Left lobe of liver (tissue), 2 donors: ENCODE results near the gene PNPLA8. TPM values are rescaled to one million over a fixed set of nuclear protein-coding genes. Genes with fewer than 3 reads are reported as not detected.
A peak's percentile ranks its signal among the peaks of the same experiment; 100 is the strongest.
"Not testable (repeated sequence)": the region's sequence is repeated elsewhere in the genome, so short reads cannot be mapped to it uniquely, and the experiment has no call there.

Experiments
- ATAC-seq: fragments of 200-7000 bp; cut with Tn5 transposase; one replicate; pipeline ENCODE4 v1.9.1; 2020; ENCODE audit warnings: mild to moderate bottlenecking, moderate library complexity
- DNase-seq: peaks from one replicate; pipeline ENCODE4 v3.0.0-alpha.2; 2020; ENCODE audit warnings: low spot score
- total RNA-seq: library from RNA; stranded (reverse); gene quantifications from one replicate; pipeline ENCODE4 v1.2.1, GENCODE V29; 2021
- donor health status: DM: no; HTN: no; CAD: no; lungs with moderate emphysema.
- donor health status: DM: no; HTN: yes; CAD: no.

PNPLA8 gene, protein sequence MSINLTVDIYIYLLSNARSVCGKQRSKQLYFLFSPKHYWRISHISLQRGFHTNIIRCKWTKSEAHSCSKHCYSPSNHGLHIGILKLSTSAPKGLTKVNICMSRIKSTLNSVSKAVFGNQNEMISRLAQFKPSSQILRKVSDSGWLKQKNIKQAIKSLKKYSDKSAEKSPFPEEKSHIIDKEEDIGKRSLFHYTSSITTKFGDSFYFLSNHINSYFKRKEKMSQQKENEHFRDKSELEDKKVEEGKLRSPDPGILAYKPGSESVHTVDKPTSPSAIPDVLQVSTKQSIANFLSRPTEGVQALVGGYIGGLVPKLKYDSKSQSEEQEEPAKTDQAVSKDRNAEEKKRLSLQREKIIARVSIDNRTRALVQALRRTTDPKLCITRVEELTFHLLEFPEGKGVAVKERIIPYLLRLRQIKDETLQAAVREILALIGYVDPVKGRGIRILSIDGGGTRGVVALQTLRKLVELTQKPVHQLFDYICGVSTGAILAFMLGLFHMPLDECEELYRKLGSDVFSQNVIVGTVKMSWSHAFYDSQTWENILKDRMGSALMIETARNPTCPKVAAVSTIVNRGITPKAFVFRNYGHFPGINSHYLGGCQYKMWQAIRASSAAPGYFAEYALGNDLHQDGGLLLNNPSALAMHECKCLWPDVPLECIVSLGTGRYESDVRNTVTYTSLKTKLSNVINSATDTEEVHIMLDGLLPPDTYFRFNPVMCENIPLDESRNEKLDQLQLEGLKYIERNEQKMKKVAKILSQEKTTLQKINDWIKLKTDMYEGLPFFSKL
- 12.9 TPM for total RNA-seq

DNA sequence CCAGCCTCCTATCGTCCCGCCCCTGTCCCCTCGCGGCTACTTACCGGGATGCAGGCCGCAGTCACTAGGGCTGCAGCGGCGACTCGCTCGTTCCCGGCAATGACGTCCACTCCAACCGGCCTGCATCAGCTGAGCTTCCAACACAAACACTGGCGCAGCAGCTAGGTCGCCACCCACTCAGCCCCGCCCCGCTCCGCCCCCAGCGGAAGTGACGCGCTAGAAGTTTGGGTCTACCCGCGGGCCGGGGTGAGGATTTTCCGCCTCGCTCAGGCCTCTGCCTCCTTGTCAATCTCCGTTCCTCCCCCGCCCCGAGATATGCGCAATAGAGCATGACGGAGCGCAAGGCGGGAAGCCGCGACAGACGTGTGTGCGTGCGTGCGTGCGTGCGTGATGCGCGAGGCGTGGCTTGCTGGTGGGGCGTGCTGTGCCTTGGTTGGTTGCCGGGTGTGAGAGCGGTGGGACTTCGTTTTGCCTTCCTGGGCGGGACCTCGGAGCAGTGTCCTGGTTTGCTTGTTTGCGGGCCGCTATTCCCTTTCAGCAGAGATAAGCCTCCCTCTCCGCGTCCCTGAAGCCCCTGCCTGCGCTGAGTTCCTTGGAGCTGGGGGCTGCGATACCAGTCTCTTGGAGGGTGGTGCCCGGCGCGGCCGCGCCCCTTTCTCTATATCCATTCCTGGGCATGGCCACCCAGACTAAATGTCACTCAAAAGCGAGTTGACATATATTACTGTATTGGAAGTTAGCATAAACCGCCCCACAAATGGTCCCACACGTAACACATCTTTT is at the start of gene PNPLA8:
Gene PNPLA8, minus strand, starts transcription at position 151 of the 783 bp plus-strand sequence. CDS start 10,644 bp downstream, outside the sequence.
- ATAC-seq: peak; percentile 89
- peak; percentile 100 for DNase-seq

DNA sequence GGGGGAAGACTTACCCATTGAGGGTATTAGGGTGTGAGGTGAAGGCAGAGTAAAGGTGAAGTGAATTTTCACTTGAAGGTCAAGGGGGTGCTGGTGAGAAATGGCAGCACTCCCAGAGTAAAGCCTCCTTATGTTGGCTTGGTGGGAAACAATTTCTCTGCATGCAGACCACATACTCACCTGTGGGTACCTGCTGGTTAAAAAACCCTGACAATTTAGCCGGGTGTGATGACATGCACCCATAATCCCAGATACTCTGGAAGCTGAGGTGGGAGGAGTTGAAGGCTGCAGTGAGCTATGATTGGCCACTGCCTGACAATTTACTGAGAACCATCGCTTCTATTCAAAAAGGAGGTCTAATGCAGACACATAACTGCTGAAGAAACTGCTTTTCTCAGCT is 49.2 kb upstream of the PNPLA8 start:
- ATAC-seq (no peak), DNase-seq (no peak)

DNA sequence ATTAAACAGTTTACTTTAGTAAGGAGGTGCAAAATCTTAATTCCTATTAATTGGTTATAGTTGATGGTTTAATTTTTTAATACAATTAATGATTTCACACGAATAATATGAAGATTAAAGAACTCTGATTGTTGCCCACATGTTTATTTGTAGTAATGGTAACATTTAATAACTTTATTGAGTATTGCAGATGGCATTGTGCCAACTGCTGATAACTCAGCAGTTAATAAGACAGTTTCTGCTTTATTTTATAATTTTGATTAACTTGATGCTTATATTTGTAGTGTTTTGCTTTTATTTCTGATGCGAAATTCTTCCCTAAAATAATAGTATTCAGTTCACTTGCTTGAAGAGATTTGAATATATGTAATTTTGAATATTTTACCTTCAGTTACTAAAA is 46.5 kb upstream of the PNPLA8 start:
- no peak for ATAC-seq
- no peak for DNase-seq

GRCh38 chr7:108570146-108570755 is 44.3 kb upstream of the PNPLA8 start:
- DNase-seq (peak; percentile 54), ATAC-seq (peak; percentile 53)

- peak; percentile 90 for ATAC-seq
- DNase-seq: peak; percentile 100
Measured at GRCh38 chr7:108569381-108570145, 43.6 kb upstream of the PNPLA8 start, which contains the start of the genes DNAJB9 and THAP5. Gene DNAJB9, plus strand, starts transcription at chr7:108569874. Its CDS starts 1,853 bp downstream, at chr7:108571727. Gene THAP5, minus strand, starts transcription at chr7:108569706. Its CDS starts 137 bp downstream, at chr7:108569569.

GRCh38 chr7:108568801-108569380 is 43.0 kb upstream of the PNPLA8 start:
- no peak for DNase-seq
- no peak for ATAC-seq

DNA sequence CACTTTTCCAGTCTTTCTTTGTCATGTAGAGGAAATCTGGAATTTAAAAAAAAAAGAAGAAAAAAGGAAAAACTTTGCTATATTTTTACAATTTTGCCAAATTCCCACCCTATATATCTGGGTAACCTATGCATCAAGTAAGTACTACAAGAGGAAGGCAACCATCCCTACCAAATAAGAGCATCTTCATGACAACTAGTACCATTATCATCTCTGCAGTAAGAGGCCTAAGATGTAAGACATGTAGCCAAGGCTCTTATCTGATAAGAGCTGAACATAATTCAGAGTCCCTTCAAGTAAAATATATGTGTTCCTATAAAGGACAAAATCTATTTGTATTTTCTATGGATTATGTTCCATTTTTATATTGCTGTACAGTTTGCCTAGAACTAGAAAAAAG is 40.1 kb upstream of the PNPLA8 start:
- no peak for DNase-seq
- ATAC-seq: no peak

- ATAC-seq: no peak
Measured at GRCh38 chr7:108561047-108561619, 35.2 kb upstream of the PNPLA8 start.

DNA sequence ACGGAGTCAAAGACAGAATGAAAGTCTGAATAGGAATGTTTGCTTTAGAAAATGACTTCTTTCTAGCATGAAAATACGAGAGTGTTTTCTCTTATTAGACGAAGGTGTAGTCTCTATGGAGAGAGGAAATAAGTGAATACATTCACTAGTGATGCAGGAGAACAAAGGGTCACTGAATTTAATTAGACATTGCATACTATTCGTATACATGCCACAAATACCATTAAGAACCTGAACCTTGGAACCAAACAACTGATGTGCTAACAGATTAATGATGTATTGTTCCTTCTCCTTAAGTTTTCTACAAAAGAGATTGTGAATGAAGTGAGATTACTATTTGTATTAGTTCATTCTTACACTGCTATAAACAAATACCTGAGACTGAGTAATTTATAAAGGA is 33.3 kb upstream of the PNPLA8 start:
- ATAC-seq (no peak), DNase-seq (no peak)

More at GRCh38 chr7:108561047-108561619, 35.2 kb upstream of the PNPLA8 start:
- no peak for DNase-seq

GRCh38 chr7:108557617-108558016 is 31.7 kb upstream of the PNPLA8 start:
- DNase-seq: no peak
- ATAC-seq: no peak

DNA sequence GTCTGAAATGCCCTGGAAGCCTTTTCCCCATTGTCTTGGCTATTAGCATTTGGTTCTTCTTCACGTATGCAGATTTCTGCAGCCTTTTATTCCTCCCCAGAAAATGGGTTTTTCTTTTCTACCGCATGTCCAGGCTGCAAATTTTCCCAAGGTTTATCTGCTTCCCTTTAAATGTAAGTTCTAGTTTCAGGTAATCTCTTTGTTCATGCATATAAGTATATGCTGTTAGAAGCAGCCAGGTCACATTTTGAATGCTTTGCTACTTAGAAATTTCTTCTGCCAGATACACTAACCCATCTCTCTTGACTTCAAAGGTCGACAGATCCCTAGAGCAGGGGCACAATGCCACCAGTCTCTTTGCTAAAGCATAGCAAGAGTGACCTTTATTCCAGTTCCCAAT is 31.3 kb upstream of the PNPLA8 start:
- DNase-seq: no peak
- no peak for ATAC-seq

GRCh38 chr7:108556665-108557064 is 30.7 kb upstream of the PNPLA8 start:
- DNase-seq, ATAC-seq: not testable (repeated sequence)

GRCh38 chr7:108548141-108548896 is 22.4 kb upstream of the PNPLA8 start:
- not testable (repeated sequence) for ATAC-seq, DNase-seq

- ATAC-seq (no peak), DNase-seq (no peak)
Measured at GRCh38 chr7:108541478-108541877, 15.5 kb upstream of the PNPLA8 start.

DNA sequence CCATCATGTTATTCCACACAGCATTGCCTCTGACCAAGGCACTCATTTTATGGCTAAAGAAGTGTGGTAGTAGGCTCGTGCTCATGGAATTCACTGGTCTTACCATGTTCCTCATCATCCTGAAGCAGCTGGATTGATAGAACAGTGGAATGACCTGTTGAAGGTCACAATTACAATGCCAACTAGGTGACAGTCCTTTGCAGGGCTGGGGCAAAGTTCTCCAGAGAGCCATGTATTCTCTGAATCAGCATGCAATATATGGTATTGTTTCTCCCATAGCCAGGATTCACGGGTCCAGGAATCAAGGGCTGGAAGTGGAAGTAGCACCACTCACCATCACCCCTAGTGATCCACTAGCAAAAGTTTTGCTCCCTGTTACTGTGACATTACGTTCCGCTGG is 12.8 kb upstream of the PNPLA8 start:
- DNase-seq: not testable (repeated sequence)

GRCh38 chr7:108538236-108538635 is 12.3 kb upstream of the PNPLA8 start:
- not testable (repeated sequence) for DNase-seq, ATAC-seq

More for the DNA sequence above, 12.8 kb upstream of the PNPLA8 start:
- peak; percentile 37 for ATAC-seq

- DNase-seq (no peak), ATAC-seq (no peak)
Measured at GRCh38 chr7:108537229-108537628, 11.3 kb upstream of the PNPLA8 start.

GRCh38 chr7:108535744-108536143 is 9.8 kb upstream of the PNPLA8 start:
- DNase-seq (no peak), ATAC-seq (no peak)
